Astrocyte of the cerebellum (primary cell): Measurements from ENCODE around the gene DPP6.

Source experiments
- DNase-seq: peaks from one replicate; pipeline ENCODE4 v3.0.0-alpha.2; 2011; ENCODE audit warnings: low read depth
- H3K4me3 ChIP-seq: 2 replicates; pipeline ENCODE4 v1.5.1; 2011; ENCODE audit warnings: mild to moderate bottlenecking, low read depth, low read length, moderate library complexity
- CTCF ChIP-seq: IDR thresholded peaks from 2 replicates; pipeline ENCODE4 v1.5.1; 2012; ENCODE audit warnings: low read length, low read depth, moderate library complexity, mild to moderate bottlenecking; ENCODE audit errors: missing control alignments
- in situ Hi-C: cut with HindIII; loops from 2 replicates; pipeline ENCODE4 v1.10.0; 2017; ENCODE audit warnings: low sequenced_read_pairs

The DPP6 gene

GRCh38 chr7:154903083-154903731, 851.0 kb downstream of the DPP6 start:
- no peak for TF ChIP-seq CTCF
- H3K4me3 ChIP-seq: no peak overlapping the region
- in situ Hi-C loops: no loop called here
- no peak for DNase-seq

- H3K4me3 ChIP-seq: no peak overlapping the region
- no peak for TF ChIP-seq CTCF
- no peak for DNase-seq
- in situ Hi-C loops: no loop called here
These were observed 852.9 kb downstream of the DPP6 start for GRCh38 chr7:154905146-154905545.

DNA sequence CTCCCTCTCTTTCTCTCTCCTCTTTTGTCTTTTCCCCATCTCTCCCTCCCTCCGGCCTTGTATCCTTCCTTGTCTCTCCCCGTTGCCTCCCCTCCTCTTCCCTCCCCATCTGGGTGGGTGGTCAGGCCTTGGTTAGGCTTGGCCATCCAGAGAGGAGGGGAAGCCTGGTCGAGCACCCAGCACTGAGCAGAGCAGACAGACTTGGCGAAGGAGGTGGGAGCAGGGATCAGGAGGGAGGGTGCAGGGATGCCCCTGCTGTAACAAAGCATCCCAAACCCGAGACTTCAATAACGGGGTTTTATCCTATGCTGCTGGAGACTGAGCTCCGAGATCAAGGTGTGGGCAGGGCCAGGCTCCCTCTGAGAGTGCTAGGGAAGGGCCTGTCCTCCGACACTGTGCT, 853.4 kb downstream of the DPP6 start:
- DNase-seq: no peak
- no peak for TF ChIP-seq CTCF
- in situ Hi-C loops: no loop called here
- no peak overlapping the region for H3K4me3 ChIP-seq

- H3K4me3 ChIP-seq: no peak overlapping the region
- DNase-seq: no peak
- in situ Hi-C loops: no loop called here
- TF ChIP-seq CTCF: no peak
These were observed 854.0 kb downstream of the DPP6 start for GRCh38 chr7:154906201-154906600.

- DNase-seq: no peak
- H3K4me3 ChIP-seq: no peak overlapping the region
- no peak for TF ChIP-seq CTCF
- in situ Hi-C loops: no loop called here
These were observed 854.6 kb downstream of the DPP6 start for GRCh38 chr7:154906736-154907355.

DNA sequence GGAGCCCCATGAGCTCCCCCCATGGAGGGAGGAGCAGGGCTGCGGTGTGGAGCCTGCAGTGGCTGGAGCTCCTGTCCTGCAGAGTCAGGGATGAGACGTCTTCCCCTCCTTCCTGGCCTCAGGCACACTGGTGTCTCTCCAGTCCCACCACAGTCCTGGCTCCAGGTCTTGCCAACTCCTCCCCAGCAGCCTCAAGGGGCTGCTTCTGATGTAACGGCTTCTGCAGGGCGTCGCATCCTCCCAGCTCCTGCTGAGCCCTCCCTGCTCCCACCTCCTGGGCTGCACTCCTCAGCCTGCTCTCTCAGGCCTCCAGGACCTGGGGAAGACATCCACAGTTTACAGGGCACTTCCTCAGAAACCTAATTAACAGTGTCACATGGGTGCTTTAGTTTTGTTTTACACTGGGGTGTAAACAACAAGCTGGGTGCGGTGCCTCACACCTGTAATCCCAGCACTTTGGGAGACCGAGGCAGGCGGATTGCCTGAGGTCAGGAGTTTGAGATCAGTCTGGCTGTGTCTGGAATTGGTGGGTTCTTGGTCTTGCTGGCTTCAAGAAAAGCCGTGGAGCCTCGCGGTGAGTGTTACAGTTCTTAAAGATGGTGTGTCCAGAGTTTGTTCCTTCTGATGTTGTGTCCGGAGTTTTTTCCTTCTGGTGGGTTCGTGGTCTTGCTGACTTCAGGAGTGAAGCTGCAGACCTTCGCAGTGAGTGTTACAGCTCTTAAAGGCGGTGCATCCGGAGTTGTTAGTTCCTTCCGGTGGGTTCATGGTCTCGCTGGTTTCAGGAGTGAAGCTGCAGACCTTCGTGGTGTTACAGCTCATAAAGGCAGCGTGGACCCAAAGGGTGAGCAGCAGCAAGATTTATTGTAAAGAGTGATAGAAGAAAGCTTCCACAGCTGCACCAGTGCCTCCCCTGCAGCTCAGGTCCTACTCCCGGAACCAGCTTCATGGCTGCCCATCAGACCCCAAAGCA, 855.7 kb downstream of the DPP6 start:
- DNase-seq: no peak
- in situ Hi-C loops: no loop called here
- no peak for TF ChIP-seq CTCF
- H3K4me3 ChIP-seq: no peak overlapping the region
